ENCODE measurements around the gene KIF6.

Gene KIF6

GRCh38 chr6:39499053-39499452, 226.2 kb downstream of the KIF6 start:
- no peak for TF ChIP-seq CTCF (IDR thresholded peaks at IDR 0.05; ENCODE audit: low read depth, low read length)
- H3K4me3 ChIP-seq (ENCODE audit: low read depth, low read length): no peak overlapping the region

- no peak for TF ChIP-seq CTCF (IDR thresholded peaks at IDR 0.05; ENCODE audit: low read depth, low read length)
- H3K4me3 ChIP-seq (ENCODE audit: low read depth, low read length): no peak overlapping the region
These were observed 227.1 kb downstream of the KIF6 start for GRCh38 chr6:39498096-39498495.

GRCh38 chr6:39496915-39497314, 228.3 kb downstream of the KIF6 start:
- H3K4me3 ChIP-seq (ENCODE audit: low read depth, low read length): no peak overlapping the region
- no peak for TF ChIP-seq CTCF (IDR thresholded peaks at IDR 0.05; ENCODE audit: low read depth, low read length)

GRCh38 chr6:39496456-39496855, 228.8 kb downstream of the KIF6 start:
- no peak overlapping the region for H3K4me3 ChIP-seq (ENCODE audit: low read depth, low read length)
- TF ChIP-seq CTCF (IDR thresholded peaks at IDR 0.05; ENCODE audit: low read depth, low read length): no peak

- TF ChIP-seq CTCF (IDR thresholded peaks at IDR 0.05; ENCODE audit: low read depth, low read length): no peak
- no peak overlapping the region for H3K4me3 ChIP-seq (ENCODE audit: low read depth, low read length)
These were observed 229.6 kb downstream of the KIF6 start for GRCh38 chr6:39495640-39496039.

- no peak for TF ChIP-seq CTCF (IDR thresholded peaks at IDR 0.05; ENCODE audit: low read depth, low read length)
- H3K4me3 ChIP-seq (ENCODE audit: low read depth, low read length): no peak overlapping the region
These were observed 230.2 kb downstream of the KIF6 start for GRCh38 chr6:39494998-39495397.

GRCh38 chr6:39493777-39494176, 231.4 kb downstream of the KIF6 start:
- TF ChIP-seq CTCF (IDR thresholded peaks at IDR 0.05; ENCODE audit: low read depth, low read length): no peak
- no peak overlapping the region for H3K4me3 ChIP-seq (ENCODE audit: low read depth, low read length)

All from WI38 (cell line).